ENCODE measurements around the gene CACFD1. TPM values are rescaled to one million over a fixed set of nuclear protein-coding genes. Genes with fewer than 3 reads are reported as not detected.

The CACFD1 gene
- total RNA-seq, 1 donor from 2014 or later = 13.1 TPM

DNA sequence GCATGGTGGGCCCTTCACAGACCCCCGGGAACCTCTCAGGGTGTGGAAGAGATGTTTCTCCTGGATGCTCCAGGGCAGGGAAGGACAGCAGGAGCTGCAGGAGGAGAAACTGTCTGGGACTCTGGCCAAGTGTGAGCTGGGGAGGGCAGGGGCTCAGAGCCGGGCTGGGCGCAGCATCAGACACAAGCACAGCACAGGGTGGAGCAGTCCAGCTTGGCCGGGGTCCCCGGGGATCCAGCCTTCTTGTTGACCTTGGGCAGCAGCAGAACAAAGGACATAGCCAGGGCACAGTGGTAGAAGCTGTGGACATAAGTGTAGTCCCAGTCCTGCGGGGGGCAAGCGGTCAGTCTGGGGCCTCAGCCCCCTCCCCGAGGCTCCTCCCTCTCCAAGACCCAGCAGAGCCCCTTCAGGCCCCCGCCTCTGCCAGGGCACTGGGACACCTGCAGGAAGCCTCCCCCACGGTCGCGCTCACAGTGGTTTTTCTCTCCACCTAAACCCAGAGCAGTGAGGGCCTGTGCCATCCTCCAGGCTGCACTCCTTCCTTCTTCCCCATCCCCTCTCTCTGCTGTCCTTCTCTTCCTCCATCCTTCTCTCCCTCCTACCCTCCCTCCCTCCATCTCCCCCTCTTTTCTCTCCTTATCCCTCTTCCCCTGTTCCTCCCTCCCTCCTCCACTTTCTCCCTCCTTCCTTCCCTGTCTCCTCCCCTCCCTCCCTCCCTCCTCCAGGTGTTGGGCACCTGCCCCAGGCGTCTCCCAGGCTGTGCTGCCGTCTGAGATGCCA lies 54.9 kb downstream of the CACFD1 start:
- FAIRE-seq (no peak), DNase-seq (ENCODE audit: low read depth) (no peak)
- no peaks in the 10 kb centered on the region for H4K20me1 ChIP-seq (ENCODE audit: insufficient read depth, low read length)
- H3K27me3 ChIP-seq (ENCODE audit: insufficient read depth, low read length) = peaks cover 2% of the 10 kb centered on the region
- no peaks in the 10 kb centered on the region for H3K79me2 ChIP-seq (ENCODE audit: insufficient read depth, low read length)
- H3K27ac ChIP-seq (ENCODE audit: low read depth, low read length) = no peak overlapping the region
- H2AFZ ChIP-seq (ENCODE audit: low read depth, low read length) = no peak overlapping the region
- H3K4me3 ChIP-seq (ENCODE audit: insufficient read depth, low read depth, low read length) = no peak overlapping the region
- Mint-ChIP-seq H3K27ac (ENCODE audit: unreplicated experiment) (no peak overlapping the region), H3K4me3 (ENCODE audit: unreplicated experiment) (no peak overlapping the region), H3K27me3 (ENCODE audit: low read depth, unreplicated experiment) (peaks cover 26% of the 10 kb centered on the region), H3K9me3 (ENCODE audit: unreplicated experiment) (no peaks in the 10 kb centered on the region), H3K4me1 (ENCODE audit: low read depth, unreplicated experiment) (peaks cover 3% of the 10 kb centered on the region), H3K36me3 (ENCODE audit: low read depth, unreplicated experiment) (no peaks in the 10 kb centered on the region)
- no peaks in the 10 kb centered on the region for H3K9me3 ChIP-seq (ENCODE audit: insufficient read depth, low read depth, low read length)
- H3K9ac ChIP-seq (ENCODE audit: low read length) = no peak overlapping the region
- peaks cover 2% of the 10 kb centered on the region for H3K4me1 ChIP-seq (ENCODE audit: insufficient read depth, low read length)
- no peaks in the 10 kb centered on the region for H3K36me3 ChIP-seq (ENCODE audit: insufficient read depth, low read length)
- no peak overlapping the region for H3K4me2 ChIP-seq (ENCODE audit: low read length)
- TF ChIP-seq, protein P1, sequence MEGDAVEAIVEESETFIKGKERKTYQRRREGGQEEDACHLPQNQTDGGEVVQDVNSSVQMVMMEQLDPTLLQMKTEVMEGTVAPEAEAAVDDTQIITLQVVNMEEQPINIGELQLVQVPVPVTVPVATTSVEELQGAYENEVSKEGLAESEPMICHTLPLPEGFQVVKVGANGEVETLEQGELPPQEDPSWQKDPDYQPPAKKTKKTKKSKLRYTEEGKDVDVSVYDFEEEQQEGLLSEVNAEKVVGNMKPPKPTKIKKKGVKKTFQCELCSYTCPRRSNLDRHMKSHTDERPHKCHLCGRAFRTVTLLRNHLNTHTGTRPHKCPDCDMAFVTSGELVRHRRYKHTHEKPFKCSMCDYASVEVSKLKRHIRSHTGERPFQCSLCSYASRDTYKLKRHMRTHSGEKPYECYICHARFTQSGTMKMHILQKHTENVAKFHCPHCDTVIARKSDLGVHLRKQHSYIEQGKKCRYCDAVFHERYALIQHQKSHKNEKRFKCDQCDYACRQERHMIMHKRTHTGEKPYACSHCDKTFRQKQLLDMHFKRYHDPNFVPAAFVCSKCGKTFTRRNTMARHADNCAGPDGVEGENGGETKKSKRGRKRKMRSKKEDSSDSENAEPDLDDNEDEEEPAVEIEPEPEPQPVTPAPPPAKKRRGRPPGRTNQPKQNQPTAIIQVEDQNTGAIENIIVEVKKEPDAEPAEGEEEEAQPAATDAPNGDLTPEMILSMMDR (IDR thresholded peaks at IDR 0.05; ENCODE audit: insufficient read depth, low read depth, low read length) = no peak
- TF ChIP-seq EZH2 (IDR thresholded peaks at IDR 0.05; ENCODE audit: insufficient read depth, low read length) = peak; percentile 27

DNA sequence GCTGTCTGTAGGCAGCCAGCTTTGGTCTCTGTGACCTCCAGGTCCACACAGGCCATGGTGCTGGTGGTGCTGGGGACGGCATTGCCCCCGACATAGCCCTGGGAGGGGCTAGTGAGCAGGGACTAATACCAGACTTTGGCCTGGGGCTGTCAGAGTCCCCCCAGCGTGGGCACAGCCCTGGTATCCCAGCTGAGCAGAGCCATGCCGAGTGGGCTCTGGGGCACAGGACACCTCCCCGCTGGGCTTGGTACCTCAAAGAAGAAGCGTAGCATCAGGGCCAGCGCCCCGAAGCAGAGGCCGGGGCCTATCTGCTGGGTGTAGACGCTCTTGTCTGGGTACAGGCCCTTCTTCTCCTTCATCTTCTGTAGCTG lies 55.4 kb downstream of the CACFD1 start:
- Mint-ChIP-seq H3K9me3 (ENCODE audit: unreplicated experiment) (no peaks in the 10 kb centered on the region), H3K27me3 (ENCODE audit: low read depth, unreplicated experiment) (peaks cover 30% of the 10 kb centered on the region), H3K27ac (ENCODE audit: unreplicated experiment) (no peak overlapping the region), H3K4me1 (ENCODE audit: low read depth, unreplicated experiment) (no peaks in the 10 kb centered on the region), H3K4me3 (ENCODE audit: unreplicated experiment) (no peak overlapping the region), H3K36me3 (ENCODE audit: low read depth, unreplicated experiment) (no peaks in the 10 kb centered on the region)
- H3K4me2 ChIP-seq (ENCODE audit: low read length) = no peak overlapping the region
- no peaks in the 10 kb centered on the region for H3K9me3 ChIP-seq (ENCODE audit: insufficient read depth, low read depth, low read length)
- no peak overlapping the region for H3K27ac ChIP-seq (ENCODE audit: low read depth, low read length)
- FAIRE-seq (no peak), DNase-seq (ENCODE audit: low read depth) (no peak)
- peaks cover 2% of the 10 kb centered on the region for H3K27me3 ChIP-seq (ENCODE audit: insufficient read depth, low read length)
- no peak for TF ChIP-seq EZH2 (IDR thresholded peaks at IDR 0.05; ENCODE audit: insufficient read depth, low read length)
- TF ChIP-seq, protein P1 (IDR thresholded peaks at IDR 0.05; ENCODE audit: insufficient read depth, low read depth, low read length) = no peak
- no peaks in the 10 kb centered on the region for H3K4me1 ChIP-seq (ENCODE audit: insufficient read depth, low read length)
- no peaks in the 10 kb centered on the region for H3K79me2 ChIP-seq (ENCODE audit: insufficient read depth, low read length)
- no peaks in the 10 kb centered on the region for H4K20me1 ChIP-seq (ENCODE audit: insufficient read depth, low read length)
- no peak overlapping the region for H2AFZ ChIP-seq (ENCODE audit: low read depth, low read length)
- H3K4me3 ChIP-seq (ENCODE audit: insufficient read depth, low read depth, low read length) = no peak overlapping the region
- H3K36me3 ChIP-seq (ENCODE audit: insufficient read depth, low read length) = no peaks in the 10 kb centered on the region
- H3K9ac ChIP-seq (ENCODE audit: low read length) = no peak overlapping the region

DNA sequence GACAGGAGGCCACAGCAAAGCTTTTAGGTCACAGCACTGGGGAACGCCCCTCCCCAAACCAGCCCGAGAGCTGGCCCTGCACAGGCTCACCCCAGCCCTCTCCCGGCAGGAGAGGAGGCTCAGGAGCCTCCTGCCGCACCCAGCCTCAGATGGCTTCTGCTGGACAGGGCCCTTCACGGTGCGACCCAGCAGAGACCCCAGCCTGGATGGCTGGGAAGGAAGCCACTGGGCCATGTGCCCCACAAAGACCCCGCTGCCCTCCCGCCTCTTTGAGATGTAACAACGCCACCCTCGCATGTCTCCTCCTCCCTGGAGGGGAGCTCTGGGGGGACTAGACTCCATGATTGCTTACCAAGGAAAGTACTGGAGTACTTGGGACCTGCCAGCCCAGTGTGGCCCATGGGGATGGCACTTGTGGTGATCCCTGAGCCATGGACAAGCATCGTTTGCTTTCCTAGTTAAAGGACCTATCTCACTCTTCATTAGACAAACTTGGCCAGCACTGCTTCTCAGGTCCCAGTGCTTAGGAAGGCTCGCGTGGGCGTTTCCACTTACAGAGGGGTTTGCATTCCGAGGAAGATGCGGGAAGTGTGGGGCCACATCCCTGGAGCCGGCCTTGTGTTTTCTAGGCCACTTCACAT lies 56.0 kb downstream of the CACFD1 start:
- no peaks in the 10 kb centered on the region for H3K4me1 Mint-ChIP-seq (ENCODE audit: low read depth, unreplicated experiment)
- peaks cover 30% of the 10 kb centered on the region for H3K27me3 Mint-ChIP-seq (ENCODE audit: low read depth, unreplicated experiment)
- Histone ChIP-seq H2AFZ (ENCODE audit: low read depth, low read length) (no peak overlapping the region), H3K27ac (ENCODE audit: low read depth, low read length) (no peak overlapping the region), H3K36me3 (ENCODE audit: insufficient read depth, low read length) (no peaks in the 10 kb centered on the region), H3K4me2 (ENCODE audit: low read length) (no peak overlapping the region), H3K79me2 (ENCODE audit: insufficient read depth, low read length) (no peaks in the 10 kb centered on the region), H3K9ac (ENCODE audit: low read length) (no peak overlapping the region), H3K4me1 (ENCODE audit: insufficient read depth, low read length) (no peaks in the 10 kb centered on the region), H4K20me1 (ENCODE audit: insufficient read depth, low read length) (no peaks in the 10 kb centered on the region), H3K4me3 (ENCODE audit: insufficient read depth, low read depth, low read length) (no peak overlapping the region), H3K9me3 (ENCODE audit: insufficient read depth, low read depth, low read length) (no peaks in the 10 kb centered on the region), H3K27me3 (ENCODE audit: insufficient read depth, low read length) (peaks cover 3% of the 10 kb centered on the region)
- no peaks in the 10 kb centered on the region for H3K36me3 Mint-ChIP-seq (ENCODE audit: low read depth, unreplicated experiment)
- H3K9me3 Mint-ChIP-seq (ENCODE audit: unreplicated experiment) = no peaks in the 10 kb centered on the region
- no peak overlapping the region for H3K27ac Mint-ChIP-seq (ENCODE audit: unreplicated experiment)
- H3K4me3 Mint-ChIP-seq (ENCODE audit: unreplicated experiment) = no peak overlapping the region
- FAIRE-seq (no peak), DNase-seq (ENCODE audit: low read depth) (no peak)
- TF ChIP-seq, protein P1 (IDR thresholded peaks at IDR 0.05; ENCODE audit: insufficient read depth, low read depth, low read length) = no peak
- no peak for TF ChIP-seq EZH2 (IDR thresholded peaks at IDR 0.05; ENCODE audit: insufficient read depth, low read length)
